Measurements from ENCODE around the gene GSTM2.

GSTM2 gene

GRCh38 chr1:109629372-109630030 lies 38.4 kb upstream of the GSTM2 start:
- no peak for DNase-seq (ENCODE audit: low spot score)

DNA sequence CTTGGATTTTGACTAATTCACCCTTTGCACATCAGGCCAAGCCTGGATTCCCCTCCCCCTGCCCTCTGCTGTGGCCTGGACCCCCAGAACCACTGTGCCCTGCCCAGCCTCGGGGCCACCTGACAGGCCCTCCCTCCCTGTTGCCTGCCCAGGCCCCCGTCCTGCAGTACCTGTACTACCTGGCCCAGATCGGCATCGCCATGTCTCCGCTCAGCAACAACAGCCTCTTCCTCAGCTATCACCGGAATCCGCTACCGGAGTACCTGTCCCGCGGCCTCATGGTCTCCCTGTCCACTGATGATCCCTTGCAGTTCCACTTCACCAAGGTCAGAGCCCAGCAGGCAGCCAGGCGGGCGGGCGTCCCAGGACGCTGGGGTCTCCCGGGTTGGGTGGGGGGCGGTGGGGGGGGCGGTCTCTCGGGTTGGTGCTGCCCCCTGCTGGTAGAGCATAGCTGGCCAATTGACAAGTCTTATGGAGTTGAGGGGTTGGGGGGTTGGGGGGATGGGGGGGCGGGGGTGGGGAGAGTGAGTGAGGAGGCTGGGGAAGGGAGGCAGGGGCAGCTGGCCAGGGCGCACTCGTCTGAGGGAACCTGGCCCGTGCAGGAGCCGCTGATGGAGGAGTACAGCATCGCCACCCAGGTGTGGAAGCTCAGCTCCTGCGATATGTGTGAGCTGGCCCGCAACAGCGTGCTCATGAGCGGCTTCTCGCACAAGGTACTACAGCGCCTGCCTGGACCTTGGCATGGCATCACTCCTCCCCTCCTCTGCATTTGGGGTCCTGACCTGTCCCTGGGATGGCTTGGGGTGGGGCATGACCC lies 37.6 kb upstream of the GSTM2 start:
- peak; percentile 50 for DNase-seq (ENCODE audit: low spot score)

- DNase-seq (ENCODE audit: low spot score), result no peak
Observed at GRCh38 chr1:109630898-109631512, 36.9 kb upstream of the GSTM2 start.

- no peak for DNase-seq (ENCODE audit: low spot score)
Observed at GRCh38 chr1:109631513-109632505, 36.0 kb upstream of the GSTM2 start.

DNA sequence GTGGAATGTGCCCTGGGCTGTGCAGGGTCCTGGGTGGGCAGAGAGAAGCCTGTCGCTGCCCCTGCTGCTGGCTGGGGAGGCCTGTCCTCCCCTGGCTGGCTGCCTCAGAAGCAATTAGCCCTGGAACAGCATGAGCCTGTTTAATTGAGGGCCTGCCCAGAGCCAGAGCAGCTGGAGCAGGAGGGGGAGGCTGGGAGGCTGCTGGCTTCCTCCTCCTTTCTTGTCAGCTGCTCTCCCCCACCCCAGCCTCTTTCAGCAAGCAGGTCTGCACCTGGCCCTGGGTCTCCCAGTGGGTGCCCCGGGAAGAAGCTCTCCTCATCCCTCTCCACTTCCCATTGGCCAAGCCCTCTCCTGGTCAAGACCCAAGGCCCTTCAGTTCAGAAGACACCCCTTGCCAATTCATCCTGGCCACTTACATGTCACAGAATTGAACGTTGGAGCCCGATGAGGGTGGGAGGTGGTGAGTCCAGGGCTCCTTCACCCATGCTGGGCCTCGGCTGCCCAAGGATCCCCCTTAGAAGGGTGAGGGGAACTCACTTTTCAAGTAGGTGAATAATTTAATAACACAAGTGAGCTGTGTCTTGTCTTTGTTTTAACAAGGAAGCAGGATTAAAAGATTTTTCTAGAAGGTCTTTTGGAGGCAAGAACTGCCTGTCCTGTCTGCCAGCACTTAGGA lies 35.0 kb upstream of the GSTM2 start:
- DNase-seq (ENCODE audit: low spot score), result no peak

GRCh38 chr1:109634292-109634691 lies 33.6 kb upstream of the GSTM2 start:
- no peak for DNase-seq (ENCODE audit: low spot score)

DNA sequence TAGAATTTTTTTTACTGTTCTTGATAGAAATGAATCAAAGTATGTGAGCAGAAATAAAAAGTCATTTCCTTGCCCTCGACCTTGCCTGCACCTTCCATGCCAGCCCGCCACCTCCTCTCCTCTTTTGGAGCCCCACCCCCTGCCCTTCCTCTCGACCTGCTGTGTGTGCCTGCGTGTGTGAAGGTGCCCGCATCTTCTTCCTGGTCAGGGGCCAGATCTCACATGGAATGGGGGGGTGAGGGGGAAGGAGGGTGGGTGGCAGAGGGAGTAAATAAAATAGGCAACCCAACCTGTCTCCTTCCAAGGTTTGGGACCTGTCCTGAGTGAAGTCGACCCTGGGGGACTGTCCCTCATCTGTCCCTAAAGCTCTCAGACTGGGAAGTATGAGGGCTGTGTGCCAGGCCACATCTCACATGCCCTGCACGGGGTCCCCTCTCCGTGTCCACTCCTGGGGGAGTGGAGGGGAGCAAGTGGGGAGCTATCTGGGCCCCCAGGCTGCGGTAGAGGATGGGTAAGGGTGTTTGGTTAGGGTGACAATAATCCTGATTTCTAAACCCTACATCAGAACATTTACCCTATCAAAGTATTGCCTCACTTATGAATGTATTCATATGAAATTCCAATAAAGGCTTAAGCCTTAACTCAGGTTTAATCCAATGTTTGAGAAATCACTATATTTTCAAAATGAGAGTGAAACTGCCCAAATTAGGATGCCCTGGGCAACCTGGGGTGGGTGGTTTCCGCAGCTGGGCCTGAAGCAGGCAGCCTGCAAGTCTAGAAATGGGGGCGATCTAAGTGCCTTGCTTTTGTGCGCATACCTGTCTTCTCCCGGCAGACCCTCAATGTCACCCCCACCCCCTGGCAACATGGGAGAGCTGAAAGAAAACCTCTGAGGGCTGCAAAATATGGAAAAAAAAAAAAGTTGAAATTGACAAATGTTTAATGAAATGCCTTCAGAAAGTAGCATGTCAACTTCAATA lies 32.8 kb upstream of the GSTM2 start:
- DNase-seq (ENCODE audit: low spot score), result no peak

GRCh38 chr1:109635862-109636200 lies 32.0 kb upstream of the GSTM2 start:
- no peak for DNase-seq (ENCODE audit: low spot score)

- no peak for DNase-seq (ENCODE audit: low spot score)
Observed at GRCh38 chr1:109636201-109636952, 31.5 kb upstream of the GSTM2 start.

- DNase-seq (ENCODE audit: low spot score), result no peak
Observed at GRCh38 chr1:109637446-109637845, 30.4 kb upstream of the GSTM2 start.

GRCh38 chr1:109639063-109639840 lies 28.6 kb upstream of the GSTM2 start:
- no peak for DNase-seq (ENCODE audit: low spot score)

DNA sequence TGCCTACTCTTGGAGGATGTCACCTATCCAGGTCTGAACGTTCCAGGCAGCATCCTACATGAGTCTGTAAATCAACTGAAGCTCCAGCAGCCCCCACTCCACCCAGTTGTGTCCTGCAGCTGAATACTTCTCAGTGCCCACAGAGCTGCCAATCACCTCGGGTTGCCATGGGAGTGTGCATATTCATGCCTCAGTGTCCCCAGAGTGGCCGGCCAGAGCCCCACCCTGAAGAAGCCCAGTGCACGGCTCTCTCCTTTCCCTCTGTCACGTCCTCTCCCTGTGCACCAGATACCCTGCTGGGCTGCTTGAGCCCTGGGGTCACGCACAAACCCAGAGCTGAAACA lies 28.0 kb upstream of the GSTM2 start:
- no peak for DNase-seq (ENCODE audit: low spot score)

GRCh38 chr1:109640285-109640865 lies 27.5 kb upstream of the GSTM2 start:
- peak; percentile 65 for DNase-seq (ENCODE audit: low spot score)

DNA sequence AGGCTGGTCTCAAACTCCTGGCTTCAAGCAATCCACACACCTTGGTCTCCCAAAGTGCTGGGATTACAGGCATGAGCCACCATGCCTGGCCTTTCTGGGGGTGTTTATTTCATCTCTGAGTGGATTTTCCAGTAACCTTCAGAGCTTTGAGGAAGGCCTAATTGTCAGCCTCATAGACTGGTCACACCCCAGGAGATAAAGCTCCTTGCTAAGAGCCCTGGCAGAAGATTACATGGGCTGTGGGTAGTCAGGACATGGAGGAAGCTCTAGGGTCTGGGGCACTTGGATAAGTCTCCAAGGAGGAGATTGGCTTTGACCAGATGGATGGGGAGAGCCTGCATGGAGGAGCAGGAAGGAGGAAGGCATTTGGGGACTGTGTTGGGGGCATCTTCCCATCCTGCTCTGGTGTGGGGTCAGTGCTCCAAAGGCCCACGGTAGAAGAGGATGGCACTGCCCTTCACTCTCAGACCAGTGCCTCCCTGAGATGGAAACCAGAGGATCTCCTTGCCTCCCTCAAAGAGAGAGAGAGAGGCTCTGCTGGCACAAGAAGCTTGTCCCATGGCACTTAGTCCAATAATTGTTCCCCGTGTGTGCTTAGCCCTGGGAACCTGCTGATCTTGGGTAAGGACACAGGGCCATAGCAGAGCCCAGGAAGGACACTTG lies 26.6 kb upstream of the GSTM2 start:
- no peak for DNase-seq (ENCODE audit: low spot score)

- no peak for DNase-seq (ENCODE audit: low spot score)
Observed at GRCh38 chr1:109641861-109642260, 26.0 kb upstream of the GSTM2 start.

DNA sequence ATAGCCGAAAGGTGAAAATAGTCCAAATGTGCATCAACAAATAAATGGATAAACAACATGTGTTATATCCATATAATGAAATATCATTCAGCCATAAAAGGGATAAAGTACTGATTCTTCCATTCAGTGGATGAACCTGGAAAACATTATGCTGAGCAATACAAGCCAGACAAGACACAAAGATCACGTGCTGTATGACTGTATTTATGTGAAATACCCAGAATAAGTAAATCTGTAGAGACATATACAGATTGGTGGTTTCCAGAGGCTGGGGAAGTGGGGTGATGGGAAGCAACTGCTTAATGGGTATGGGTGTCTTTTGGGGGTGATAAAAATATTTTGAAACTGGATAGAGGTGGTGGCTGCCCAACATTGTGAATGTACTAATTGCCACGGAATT lies 25.2 kb upstream of the GSTM2 start:
- DNase-seq (ENCODE audit: low spot score), result no peak

DNA sequence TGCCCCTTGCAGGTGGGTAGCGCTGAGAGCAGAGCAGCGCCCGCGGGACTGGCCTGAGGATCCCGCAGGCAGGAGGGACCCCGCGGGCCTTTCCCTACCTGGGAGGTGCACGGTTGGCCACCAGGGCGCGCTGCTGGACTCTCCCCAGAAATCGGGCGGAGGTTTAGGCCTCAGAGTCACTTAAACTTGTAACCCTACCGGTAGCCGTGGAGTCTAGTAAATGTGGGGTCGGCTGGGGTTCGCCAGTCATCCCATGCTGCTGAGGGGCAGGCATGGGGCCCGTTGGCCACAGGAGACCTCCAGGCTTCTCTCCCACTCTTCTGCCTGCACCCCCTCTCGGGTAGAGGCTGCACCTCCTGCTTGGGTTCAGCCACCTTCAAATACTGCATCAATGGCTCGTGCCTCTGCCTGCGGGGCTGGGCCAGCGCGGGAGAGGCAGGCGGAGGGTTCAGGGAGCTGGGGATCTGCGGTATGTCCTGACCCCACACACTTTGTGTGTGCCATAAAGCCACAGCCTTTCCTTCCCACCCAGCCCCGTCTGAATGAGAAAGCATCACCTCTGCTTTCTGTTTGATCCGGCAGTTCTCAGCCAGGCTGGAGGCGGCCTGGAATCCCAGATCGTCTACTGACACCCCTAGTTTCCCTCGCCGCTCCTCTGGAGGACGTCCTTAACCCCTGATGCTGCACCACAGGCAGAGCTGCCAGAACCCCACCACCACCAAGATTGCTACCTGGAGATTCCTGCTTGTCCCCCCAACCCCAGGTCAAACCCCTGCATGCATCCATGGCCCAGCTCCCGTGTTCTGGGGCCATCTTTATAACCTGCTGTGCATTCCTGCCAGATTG lies 24.2 kb upstream of the GSTM2 start:
- DNase-seq (ENCODE audit: low spot score), result peak; percentile 77

All from germinal center (tissue), 1 donor.